Spleen (tissue), 11 donors: Measurements from ENCODE around the gene SLC27A2. TPM values are rescaled to one million over a fixed set of nuclear protein-coding genes. Genes with fewer than 3 reads are reported as not detected.

Source experiments
- DNase-seq: peaks from one replicate; pipeline ENCODE4 v3.0.0-alpha.2; 2020
- H3K27ac ChIP-seq, 8 donors: fragments of 200-600 bp; sonication (generic) in 7 of 8; 1 replicate in 4 of 8; 2 replicates in 4 of 8; pipeline versions ENCODE4 v1.5.0 to v1.8.0; 2016 to 2021; ENCODE audit warnings: inconsistent platforms in 4 of 8, mild to moderate bottlenecking in 4 of 8, moderate library complexity in 1 of 8
- H3K27me3 ChIP-seq, 7 donors: fragments of 200-600 bp; sonication (generic) in 6 of 7; replicated peaks in 1 of 7; 1 replicate in 4 of 7; 2 replicates in 3 of 7; pipeline versions ENCODE4 v1.5.0 to v1.8.0; 2016 to 2021; ENCODE audit warnings: inconsistent platforms in 3 of 7, mild to moderate bottlenecking in 1 of 7
- H3K36me3 ChIP-seq, 6 donors: fragments of 200-600 bp; sonication (generic) in 5 of 6; 1 replicate in 4 of 6; 2 replicates in 2 of 6; pipeline versions ENCODE4 v1.5.0 to v1.8.0; 2016 to 2021; ENCODE audit warnings: inconsistent platforms in 2 of 6
- H3K4me1 ChIP-seq, 6 donors: fragments of 200-600 bp; sonication (generic) in 5 of 6; 1 replicate in 3 of 6; 2 replicates in 3 of 6; pipeline versions ENCODE4 v1.5.0 to v1.8.0; 2016 to 2021; ENCODE audit warnings: inconsistent platforms in 3 of 6
- H3K4me3 ChIP-seq, 8 donors: fragments of 200-600 bp; sonication (generic) in 7 of 8; 1 replicate in 4 of 8; 2 replicates in 4 of 8; pipeline versions ENCODE4 v1.5.0 to v1.8.0; 2016 to 2021; ENCODE audit warnings: inconsistent platforms in 4 of 8, mild to moderate bottlenecking in 4 of 8, moderate library complexity in 2 of 8
- H3K9me3 ChIP-seq, 8 donors: fragments of 200-600 bp; sonication (generic) in 7 of 8; 1 replicate in 4 of 8; 2 replicates in 4 of 8; pipeline versions ENCODE4 v1.5.0 to v1.8.0; 2016 to 2021; ENCODE audit warnings: inconsistent platforms in 4 of 8
- CTCF ChIP-seq, 11 experiments: fragments of 200-600 bp in 7 of 11; fragments of 450-650 bp in 4 of 11; sonication (generic) in 4 of 11; IDR thresholded peaks in 8 of 11; conservative IDR thresholded peaks in 3 of 11; 1 replicate in 7 of 11; 2 replicates in 4 of 11; pipeline versions ENCODE4 v1.4.0 to v1.8.0; 2016 to 2021; ENCODE audit warnings: antibody characterized with exemption in 11 of 11, inconsistent platforms in 4 of 11, mild to moderate bottlenecking in 1 of 11
- POLR2A ChIP-seq, 3 donors: fragments of 450-650 bp; IDR thresholded peaks; one replicate each; pipeline ENCODE4 v1.5.1; 2017; ENCODE audit warnings: antibody characterized with exemption in 3 of 3, mild to moderate bottlenecking in 1 of 3
- POLR2AphosphoS5 ChIP-seq, 3 donors: sonication (generic); formaldehyde crosslinking; IDR thresholded peaks; one replicate each; pipeline ENCODE4 v1.5.1; 2017; ENCODE audit warnings: antibody characterized with exemption in 3 of 3
- WGBS, 5 donors: extraction: QIAGEN DNeasy Blood & Tissue Kit in 3 of 5; methylation state at CpG; one replicate each; pipeline versions ENCODE4 v1.1.5 to v1.1.7; 2013 to 2018; 5-methylcytosine and 5-hydroxymethylcytosine counted together
- intact Hi-C: fragments of 100-400 bp; cut with DNase I; formaldehyde crosslinking; loops from one replicate; pipeline ENCODE4 v1.15.0; 2023; ENCODE audit warnings: low total_unique reads
- polyA plus RNA-seq, 3 donors: library from polyadenylated mRNA; stranded (reverse); fragments of 200-250 nt; gene quantifications; one replicate each; pipeline ENCODE4 v1.2.1, GENCODE V29; 2013
- total RNA-seq, 7 donors: library from RNA; depleted of rRNA in 3 of 7; stranded (reverse); fragments of >200 nt in 3 of 7; fragmentation: NEBNext Ultra II Directional in 4 of 7; extraction: Animal tissue kit (Norgen Biotek cat#: 25700) in 4 of 7; gene quantifications; one replicate each; pipeline versions ENCODE4 v1.1.0 to v1.2.1, GENCODE V29; 2016 to 2021
- donor health status: healthy with polysubstance abuse.
- donor health status: DM: no; HTN: no; CAD: no; lungs with moderate emphysema.
- donor health status: DM: no; HTN: no; CAD: no.
- donor health status: Bipolar disorder and iron deficiency.
- donor health status: healthy.
- donor health status: DM: no; HTN: no; CAD: no.
- donor health status: DM: yes; HTN: yes; CAD: no.

SLC27A2 gene
- total and polyA plus RNA-seq, 10 donors, result 0.15 to 1.3 (median 0.39) TPM; not detected in 1

GRCh38 chr15:50162969-50163718, 18.9 kb upstream of the SLC27A2 start:
- Histone ChIP-seq H3K4me3 (no peak overlapping the region), H3K4me1 (no peaks in the 10 kb centered on the region), H3K36me3 (no peaks in the 10 kb centered on the region), H3K27ac (no peak overlapping the region), H3K9me3 (peaks cover 0 to 3% (median 0%) of the 10 kb centered on the region in 8 donors), H3K27me3 (peaks cover 0 to 22% (median 0%) of the 10 kb centered on the region in 7 donors)
- intact Hi-C loops, result no loop called here
- WGBS, 5 donors, result 60 to 79% (median 69%) methylated on average over 2 of the region's 2 CpGs
- no peak for DNase-seq
- TF ChIP-seq CTCF (IDR thresholded peaks at IDR 0.05 in 8 of 11, conservative IDR thresholded peaks at IDR 0.05 in 3 of 11) (no peak), POLR2AphosphoS5 (IDR thresholded peaks at IDR 0.05) (no peak), POLR2A (IDR thresholded peaks at IDR 0.05) (no peak)

DNA sequence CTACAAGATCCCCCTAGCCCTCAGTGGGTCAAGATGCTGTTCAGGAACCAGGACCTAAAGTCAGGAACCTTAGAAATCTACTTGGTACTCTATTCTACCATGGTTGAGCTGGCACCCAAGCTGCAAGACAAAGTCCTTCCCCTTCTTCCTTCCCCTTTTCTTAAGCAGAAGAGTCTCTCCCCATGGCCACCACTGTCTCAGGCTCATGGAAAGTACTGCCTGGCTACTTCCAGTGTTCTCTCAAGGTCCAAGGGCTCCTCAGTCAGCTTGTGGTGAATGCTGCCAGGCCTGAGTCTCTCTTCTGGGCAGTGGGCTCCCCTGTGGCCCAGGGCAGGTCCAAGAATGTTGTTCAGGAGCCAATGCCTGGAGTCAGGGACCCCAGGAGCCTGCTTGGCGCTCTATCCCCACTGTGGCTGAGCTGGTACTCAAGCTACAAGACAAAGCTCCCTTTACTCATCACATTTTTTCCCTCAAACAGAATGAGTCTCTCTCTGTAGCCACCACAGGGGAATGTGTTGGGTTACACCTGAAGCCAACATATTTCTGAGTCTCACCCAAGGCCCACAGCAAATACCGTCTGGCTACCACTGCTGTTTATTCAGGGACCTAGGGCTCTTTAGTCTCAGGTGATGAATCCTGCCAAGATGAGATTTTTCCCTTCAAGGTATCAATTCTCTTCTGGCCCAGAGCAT, 18.1 kb upstream of the SLC27A2 start:
- Histone ChIP-seq H3K27me3 (peaks cover 0 to 22% (median 0%) of the 10 kb centered on the region in 7 donors), H3K36me3 (no peaks in the 10 kb centered on the region), H3K27ac (no peak overlapping the region), H3K4me3 (no peak overlapping the region), H3K9me3 (no peaks in the 10 kb centered on the region), H3K4me1 (no peaks in the 10 kb centered on the region)
- TF ChIP-seq CTCF (IDR thresholded peaks at IDR 0.05 in 8 of 11, conservative IDR thresholded peaks at IDR 0.05 in 3 of 11) (no peak), POLR2AphosphoS5 (IDR thresholded peaks at IDR 0.05) (no peak), POLR2A (IDR thresholded peaks at IDR 0.05) (no peak)
- WGBS, 5 donors, result 50 to 96% (median 80%) methylated on average over 2 of the region's 2 CpGs
- DNase-seq, result no peak
- intact Hi-C loops, result no loop called here

DNA sequence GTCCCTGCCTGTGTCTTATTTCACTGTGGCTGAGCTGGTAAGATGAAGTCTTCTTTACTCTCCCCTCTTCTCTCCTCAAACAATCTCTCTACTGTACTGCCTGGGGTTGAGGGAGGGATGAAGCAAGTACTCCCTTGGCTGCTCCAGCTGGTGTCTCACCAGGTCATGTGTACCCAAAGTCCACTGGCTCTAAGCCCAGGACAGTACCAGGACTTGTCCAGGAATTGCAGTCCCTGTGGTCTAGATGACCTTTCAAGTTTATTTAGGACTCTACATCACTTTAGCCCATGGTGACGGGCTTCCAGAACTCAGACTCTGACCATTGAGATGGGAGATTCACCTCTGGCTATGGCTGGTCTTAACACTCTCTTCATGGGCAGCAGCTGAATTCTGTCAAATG, 17.5 kb upstream of the SLC27A2 start:
- Histone ChIP-seq H3K27me3 (peaks cover 0 to 22% (median 0%) of the 10 kb centered on the region in 7 donors), H3K4me3 (no peak overlapping the region), H3K4me1 (no peaks in the 10 kb centered on the region), H3K27ac (no peak overlapping the region), H3K36me3 (no peaks in the 10 kb centered on the region), H3K9me3 (no peaks in the 10 kb centered on the region)
- no peak for DNase-seq
- WGBS, 5 donors, result 85 to 100% (median 96%) methylated on average over 1 of the region's 1 CpG
- intact Hi-C loops, result no loop called here
- TF ChIP-seq CTCF (IDR thresholded peaks at IDR 0.05 in 8 of 11, conservative IDR thresholded peaks at IDR 0.05 in 3 of 11) (no peak), POLR2AphosphoS5 (IDR thresholded peaks at IDR 0.05) (no peak), POLR2A (IDR thresholded peaks at IDR 0.05) (no peak)

GRCh38 chr15:50166216-50166615, 15.8 kb upstream of the SLC27A2 start:
- no peaks in the 10 kb centered on the region for H3K36me3 ChIP-seq
- H3K4me3 ChIP-seq, result no peak overlapping the region
- no peaks in the 10 kb centered on the region for H3K9me3 ChIP-seq
- no peak overlapping the region for H3K27ac ChIP-seq
- peaks cover 0 to 22% (median 0%) of the 10 kb centered on the region in 7 donors for H3K27me3 ChIP-seq
- intact Hi-C loops, result no loop called here
- no peak for TF ChIP-seq CTCF (IDR thresholded peaks at IDR 0.05 in 8 of 11, conservative IDR thresholded peaks at IDR 0.05 in 3 of 11)
- TF ChIP-seq POLR2AphosphoS5 (IDR thresholded peaks at IDR 0.05), result no peak
- TF ChIP-seq POLR2A (IDR thresholded peaks at IDR 0.05), result no peak
- 25 to 50% (median 39%) methylated on average over 1 of the region's 1 CpG for WGBS, 5 donors
- DNase-seq, result no peak
- no peaks in the 10 kb centered on the region for H3K4me1 ChIP-seq
